HEK293T (cell line): ENCODE results near the gene ZNF319.

Experiments
- ARNT ChIP-seq: fragments of 450-650 bp; IDR thresholded peaks from 2 replicates; pipeline ENCODE4 v1.6.1; 2017; ENCODE audit warnings: mild to moderate bottlenecking
- BHLHE40 ChIP-seq: fragments of 450-650 bp; IDR thresholded peaks from 2 replicates; pipeline ENCODE4 v1.6.1; 2016; ENCODE audit warnings: mild to moderate bottlenecking, moderate library complexity, borderline replicate concordance
- CTBP1 ChIP-seq: fragments of 450-650 bp; IDR thresholded peaks from 2 replicates; pipeline ENCODE4 v1.6.1; 2016; ENCODE audit warnings: borderline replicate concordance
- ELF4 ChIP-seq: fragments of 450-650 bp; IDR thresholded peaks from 2 replicates; pipeline ENCODE4 v1.6.1; 2017; ENCODE audit warnings: antibody characterized with exemption
- FOXM1 ChIP-seq: fragments of 450-650 bp; IDR thresholded peaks from 2 replicates; pipeline ENCODE4 v1.6.1; 2017; ENCODE audit warnings: mild to moderate bottlenecking, borderline replicate concordance
- HDGF ChIP-seq: fragments of 450-650 bp; IDR thresholded peaks from 2 replicates; pipeline ENCODE4 v1.6.1; 2017; ENCODE audit warnings: antibody characterized with exemption, borderline replicate concordance
- SUZ12 ChIP-seq: fragments of 450-650 bp; IDR thresholded peaks from 2 replicates; pipeline ENCODE4 v1.6.1; 2016; ENCODE audit warnings: mild to moderate bottlenecking

DNA sequence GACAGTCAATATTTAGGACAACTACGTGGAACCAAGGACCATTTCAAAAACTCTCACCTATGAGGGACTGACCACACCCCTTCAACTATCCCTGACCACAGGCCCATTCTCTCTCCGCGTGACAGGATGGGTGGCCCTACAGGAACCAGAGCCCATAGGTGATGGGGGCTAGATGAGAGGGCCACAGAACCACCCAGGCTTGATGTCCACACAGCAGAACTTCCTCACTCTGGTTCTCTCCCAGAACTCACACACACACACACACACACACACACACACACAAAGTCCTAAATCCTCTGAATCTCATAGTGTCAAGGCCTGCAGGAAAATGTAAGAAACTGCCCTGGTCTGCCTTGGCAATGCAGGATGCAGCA, 1.5 kb downstream of the ZNF319 start:
- TF ChIP-seq FOXM1 (no peak), CTBP1 (no peak), ARNT (no peak), SUZ12 (no peak), BHLHE40 (no peak), HDGF (no peak), ELF4 (no peak)
